Measurements from ENCODE around the gene C1QL4.
"Not testable (repeated sequence)": the region's sequence is repeated elsewhere in the genome, so short reads cannot be mapped to it uniquely, and the experiment has no call there.

The C1QL4 gene

DNA sequence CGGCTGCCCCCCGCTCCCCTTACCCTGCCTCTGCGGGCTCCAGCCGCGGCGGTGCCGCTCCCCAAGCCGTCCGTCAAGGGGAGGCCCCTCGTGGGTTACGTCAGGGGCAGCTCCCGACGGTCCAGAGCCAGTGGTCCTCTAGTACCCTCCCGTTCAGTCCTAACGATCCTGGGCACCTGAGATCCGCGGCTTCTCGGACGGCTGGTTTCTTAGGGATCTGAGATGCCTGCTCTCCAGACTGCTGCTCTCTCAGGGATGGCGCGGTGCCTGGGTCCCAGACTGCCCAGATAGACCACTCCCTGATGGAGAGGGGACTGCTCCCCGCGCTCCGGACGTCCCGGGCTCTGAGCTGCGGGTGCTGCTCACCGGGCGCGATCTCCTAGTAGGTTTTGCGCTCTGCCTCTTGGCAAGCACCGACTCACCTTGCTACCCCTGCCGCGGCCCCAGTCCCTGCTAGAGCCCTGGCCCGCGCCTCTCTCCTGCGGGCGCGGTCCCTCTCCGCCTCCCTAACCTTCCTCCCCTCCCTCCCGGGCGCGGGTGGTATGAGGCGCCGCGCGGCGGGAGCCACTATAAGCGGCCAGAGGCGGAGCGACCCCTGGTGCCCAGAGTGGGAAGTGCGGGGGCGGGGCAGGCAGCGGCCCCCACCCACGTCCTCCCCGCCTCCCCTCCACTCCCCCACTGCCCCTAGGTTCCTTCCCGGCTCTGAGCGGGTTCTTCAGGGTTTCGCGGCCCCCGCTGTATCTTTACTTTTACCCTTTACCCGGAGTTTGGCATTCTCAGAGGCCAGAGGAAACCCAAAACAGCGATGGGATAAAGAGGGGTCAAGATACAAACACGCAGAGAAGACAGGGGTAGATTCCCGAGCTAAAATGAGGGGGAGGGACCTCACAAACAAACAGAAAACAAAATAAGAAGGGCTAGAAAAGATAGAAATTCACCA is at the start of gene C1QL4:
C1QL4 (minus strand) TSS at position 544 of the 940 bp plus-strand sequence. CDS start 711 bp downstream, outside the sequence.
- peak; percentile 92 for DNase-seq

GRCh38 chr12:49380184-49380583 is 43.2 kb upstream of the C1QL4 start:
- not testable (repeated sequence) for DNase-seq

- DNase-seq: no peak
Measured at GRCh38 chr12:49377386-49377785, 40.4 kb upstream of the C1QL4 start.

- DNase-seq: no peak
Measured at GRCh38 chr12:49375406-49375805, 38.4 kb upstream of the C1QL4 start.

DNA sequence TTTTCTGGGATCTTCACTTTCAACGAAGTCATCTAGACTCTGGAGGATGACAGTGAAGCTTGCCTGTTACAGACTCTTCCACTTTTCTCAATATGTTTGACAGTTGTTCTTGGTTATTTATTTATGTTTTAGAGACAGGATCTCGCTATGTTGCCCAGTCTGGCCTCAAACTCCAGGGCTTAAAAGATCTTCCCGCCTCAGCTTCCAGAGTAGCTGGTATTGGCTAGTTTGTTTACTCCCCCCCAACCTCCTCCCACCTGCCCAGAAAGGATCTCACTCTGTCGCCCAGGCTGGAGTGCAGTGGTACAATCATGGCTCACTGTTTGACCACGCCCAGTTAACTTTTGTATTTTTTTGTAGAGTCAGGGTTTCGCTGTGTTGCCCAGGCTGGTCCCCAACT is 33.6 kb upstream of the C1QL4 start:
- DNase-seq: no peak

DNA sequence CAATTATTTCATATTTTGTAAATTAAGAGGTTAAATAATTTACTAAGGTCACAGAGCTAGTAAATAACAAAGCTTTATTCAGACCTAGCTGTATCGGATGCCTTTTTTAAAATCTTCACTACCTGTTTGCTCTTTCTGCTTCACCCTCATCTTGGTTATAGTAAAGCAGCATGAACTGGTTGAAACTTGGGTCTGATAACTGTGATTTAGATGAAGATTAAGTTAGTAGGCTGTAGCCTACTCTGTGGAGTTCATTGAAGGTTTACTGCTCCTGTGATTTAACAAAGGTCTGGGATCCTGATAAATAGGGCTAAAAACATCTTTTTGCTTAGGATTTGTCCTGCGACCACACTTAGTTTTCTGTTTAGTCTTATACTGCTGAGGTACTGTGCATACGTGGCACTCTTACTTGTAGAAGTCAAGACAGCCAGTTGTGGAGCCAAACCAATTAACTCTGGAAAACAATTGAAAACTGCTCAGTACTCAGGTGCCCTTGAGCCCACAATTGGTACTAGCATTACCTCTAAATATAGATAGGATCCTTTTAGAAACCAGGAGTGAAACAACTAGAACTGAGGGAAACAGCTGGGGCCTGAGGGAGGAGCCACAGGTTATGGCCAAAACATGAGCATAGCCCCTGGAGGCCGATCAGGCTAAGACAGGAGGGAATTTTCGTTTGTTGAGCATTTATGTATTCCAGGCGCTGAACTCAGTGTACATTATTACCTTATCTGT is 32.6 kb upstream of the C1QL4 start:
- peak; percentile 53 for DNase-seq

DNA sequence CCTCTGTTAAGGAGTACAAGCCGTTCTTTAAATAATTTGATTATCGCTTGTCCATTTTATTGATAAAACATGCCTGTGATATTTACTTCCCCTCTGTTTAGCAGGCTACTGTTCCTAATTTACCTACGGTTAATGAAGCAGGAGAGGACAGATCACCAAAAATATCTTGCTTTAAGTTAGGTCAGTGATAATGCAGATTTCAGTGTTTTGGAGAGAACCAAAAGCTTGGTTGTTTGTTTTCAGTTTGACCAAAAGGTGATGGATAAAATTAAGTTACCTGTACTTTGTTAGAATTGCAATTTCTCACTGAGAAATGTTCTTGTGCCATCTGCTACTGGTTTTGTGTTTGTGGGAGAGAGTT is 31.2 kb upstream of the C1QL4 start:
- DNase-seq: no peak

GRCh38 chr12:49367381-49368239 is 30.6 kb upstream of the C1QL4 start, which contains the start of gene SPATS2:
Gene SPATS2 (plus strand): TSS chr12:49367462. CDS start chr12:49461013, 93,551 bp downstream.
- DNase-seq: no peak

GRCh38 chr12:49366652-49367380 is 29.8 kb upstream of the C1QL4 start:
- DNase-seq: peak; percentile 95

GRCh38 chr12:49366096-49366651 is 29.2 kb upstream of the C1QL4 start:
- DNase-seq: peak; percentile 29

DNA sequence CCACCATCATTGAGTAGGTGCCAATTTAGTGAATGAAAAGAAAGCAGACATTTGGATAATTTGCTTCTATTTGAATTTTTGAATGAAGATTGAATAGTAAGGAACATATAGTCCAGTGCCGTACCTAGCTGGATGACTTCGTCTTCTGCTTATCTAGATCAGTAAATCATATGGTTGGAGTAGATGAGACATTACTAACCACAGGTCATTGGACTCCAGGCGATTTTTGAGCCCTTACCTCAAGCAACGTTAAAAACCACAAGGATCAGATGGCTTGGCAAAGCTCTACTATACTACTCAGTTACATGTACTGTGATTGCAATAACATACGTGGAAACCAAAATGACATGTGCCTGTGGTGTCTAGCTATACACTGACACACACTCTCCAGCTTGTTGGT is 28.6 kb upstream of the C1QL4 start:
- no peak for DNase-seq

- DNase-seq: no peak
Measured at GRCh38 chr12:49364989-49365388, 28.0 kb upstream of the C1QL4 start.

DNA sequence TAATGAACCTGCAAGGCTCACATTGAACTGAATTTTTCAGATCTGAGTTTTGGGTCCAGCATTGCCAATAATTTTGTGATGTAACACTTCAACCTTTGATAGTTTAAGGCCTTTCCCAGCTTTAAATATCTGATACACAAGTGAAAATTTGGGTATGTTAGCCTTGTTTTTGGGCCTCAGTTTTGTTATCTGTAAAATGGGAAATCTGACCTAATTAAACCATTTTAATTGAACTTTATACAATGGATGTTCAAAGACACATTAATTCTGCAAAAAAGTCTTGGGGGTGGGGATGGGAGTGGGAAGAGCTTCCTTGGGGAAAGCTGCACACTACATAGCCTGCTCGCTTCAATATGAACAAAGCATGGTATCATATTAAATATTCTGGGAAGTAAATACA is 25.1 kb upstream of the C1QL4 start:
- no peak for DNase-seq

DNA sequence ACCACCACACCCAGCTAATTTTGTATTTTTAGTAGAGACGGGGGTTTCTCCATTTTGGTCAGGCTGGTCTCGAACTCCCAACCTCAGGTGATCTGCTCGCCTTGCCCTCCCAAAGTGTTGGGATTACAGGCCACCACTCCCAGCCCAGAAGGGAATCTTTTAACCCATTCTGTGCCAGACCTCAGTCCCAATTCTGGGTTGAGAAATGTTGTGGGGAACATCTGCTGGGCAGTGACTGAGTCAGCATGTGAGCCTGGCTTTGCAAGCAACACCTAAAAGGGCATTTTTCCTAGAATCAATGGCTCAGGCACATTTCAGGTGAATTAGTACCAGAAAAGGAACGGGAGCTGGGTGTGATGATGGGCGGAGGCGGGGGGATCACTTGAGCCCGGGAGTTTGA is 22.7 kb upstream of the C1QL4 start:
- no peak for DNase-seq

GRCh38 chr12:49358483-49359141 is 21.6 kb upstream of the C1QL4 start:
- peak; percentile 59 for DNase-seq

GRCh38 chr12:49357103-49357678 is 20.2 kb upstream of the C1QL4 start:
- no peak for DNase-seq

DNA sequence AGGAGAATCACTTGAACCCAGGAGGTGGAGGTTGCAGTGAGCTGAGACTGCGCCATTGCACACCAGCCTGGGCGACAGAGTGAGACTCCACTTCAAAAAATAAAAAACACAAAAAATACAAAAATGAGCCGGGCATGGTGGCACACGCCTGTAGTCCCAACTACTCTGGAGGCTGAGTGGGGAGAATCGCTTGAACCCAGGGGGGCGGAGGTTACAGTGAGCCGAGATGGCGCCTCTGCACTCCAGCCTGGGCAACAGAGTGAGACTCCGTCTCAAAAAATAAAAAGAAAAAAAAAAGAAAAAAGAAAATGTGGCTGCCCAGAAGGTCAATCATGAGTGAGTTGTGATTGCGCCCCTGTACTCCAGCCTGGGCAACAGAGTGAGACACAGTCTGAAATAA is 18.9 kb upstream of the C1QL4 start:
- no peak for DNase-seq

- no peak for DNase-seq
Measured at GRCh38 chr12:49352351-49352750, 15.4 kb upstream of the C1QL4 start.

- no peak for DNase-seq
Measured at GRCh38 chr12:49349266-49349665, 12.3 kb upstream of the C1QL4 start.

DNA sequence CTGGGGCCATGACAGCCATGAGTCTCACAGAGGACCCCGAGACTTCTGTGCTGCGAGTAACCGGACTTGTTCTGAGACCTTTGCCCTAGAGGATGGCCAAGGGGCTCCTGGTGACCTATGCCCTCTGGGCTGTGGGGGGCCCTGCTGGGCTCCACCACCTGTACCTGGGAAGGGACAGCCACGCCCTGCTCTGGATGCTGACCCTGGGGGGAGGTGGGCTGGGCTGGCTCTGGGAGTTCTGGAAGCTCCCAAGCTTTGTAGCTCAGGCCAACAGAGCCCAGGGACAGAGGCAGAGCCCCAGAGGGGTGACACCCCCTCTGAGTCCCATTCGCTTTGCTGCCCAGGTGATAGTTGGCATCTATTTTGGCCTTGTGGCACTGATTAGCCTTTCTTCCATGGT is 11.8 kb upstream of the C1QL4 start:
- DNase-seq: no peak
